ENCODE measurements around the gene UBAC2. TPM values are rescaled to one million over a fixed set of nuclear protein-coding genes. Genes with fewer than 3 reads are reported as not detected.

Gene UBAC2
- total and polyA plus RNA-seq, 2 of the 8 experiments (the other 6 are each of a cell fraction or from before 2014, with no cell fraction given), result 75.9 to 76.9 TPM

- peaks cover 15 to 35% of the 10 kb centered on the region in 2 experiments for H4K20me1 ChIP-seq (replicated peaks in 1 of 2; ENCODE audit: control insufficient read depth in 1 of 2, insufficient read depth in 2 of 2, low read length in 2 of 2)
- peaks cover 0 to 6% (median under 1%) of the 10 kb centered on the region in 4 experiments; a peak in 3 of 7 replicates for H3K4me1 ChIP-seq (replicated peaks in 1 of 4; ENCODE audit: control insufficient read depth in 3 of 4, insufficient read depth in 4 of 4, low read length in 3 of 4)
- peaks cover 2% of the 10 kb centered on the region; the same call in 1 of the 2 replicates for H3K23me2 ChIP-seq (ENCODE audit: low read depth, low read length)
- H2BK120ac ChIP-seq (replicated peaks; ENCODE audit: low read depth, low read length), result no peak overlapping the region
- H4K5ac ChIP-seq (ENCODE audit: insufficient read length, low read depth, low read length), result no peak overlapping the region
- peak in 1 of 2 experiments; percentile 28 for DNase-seq (ENCODE audit: low read depth in 1 of 2, low spot score in 2 of 2)
- no peak overlapping the region for H4K91ac ChIP-seq (replicated peaks; ENCODE audit: insufficient read length, low read length)
- no peak for FAIRE-seq
- H3K9ac ChIP-seq (replicated peaks in 1 of 4; ENCODE audit: extremely low read depth in 1 of 4, low read depth in 3 of 4, low read length in 3 of 4), result no peak overlapping the region
- no peak overlapping the region for H3K56ac ChIP-seq (replicated peaks; ENCODE audit: insufficient read length, low read depth, low read length)
- H4K8ac ChIP-seq (ENCODE audit: extremely low read depth, insufficient read depth, low read length), result no peak overlapping the region
- H3K27me3 ChIP-seq (replicated peaks in 1 of 4; ENCODE audit: control insufficient read depth in 3 of 4, extremely low read depth in 1 of 4, insufficient read depth in 3 of 4, low read length in 3 of 4), result no peaks in the 10 kb centered on the region
- no peaks in the 10 kb centered on the region for H3K9me3 ChIP-seq (ENCODE audit: insufficient read depth in 2 of 2, low read depth in 1 of 2, low read length in 1 of 2)
- H2BK20ac ChIP-seq (ENCODE audit: low read length), result no peak overlapping the region
- POLR2A ChIA-PET (ENCODE audit: partially characterized antibody), result interaction anchor here (2.5 kb wide), 1 partner anchor 8 kb away, joined by 23 read pairs; the partner anchor contains the start of gene UBAC2
- H3K79me2 ChIP-seq (ENCODE audit: control insufficient read depth in 1 of 2, insufficient read depth in 2 of 2, low read length in 2 of 2), result peaks cover 20 to 95% of the 10 kb centered on the region in 2 experiments
- no peak overlapping the region for H3K14ac ChIP-seq (ENCODE audit: insufficient read length)
- CTCF ChIA-PET (ENCODE audit: partially characterized antibody), result interaction anchor here (1.5 to 4.9 kb wide), 3 partner anchors 15 to 61 kb away, joined by 3 to 20 read pairs (median 6); no protein-coding TSS in a partner anchor
- WGBS, 2 experiments (ENCODE audit: extremely low coverage in 1 of 2, insufficient coverage in 1 of 2, insufficient read length in 1 of 2, insufficient replicate concordance in 2 of 2, low coverage in 1 of 2, low lambda C conversion rate in 2 of 2, missing lambda C conversion rate in 1 of 2), result 81% methylated on average over 3 of the region's 3 CpGs; no CpG with 5 or more reads in 1 of the 2 experiments
- H3K4ac ChIP-seq (replicated peaks; ENCODE audit: insufficient read length, low read depth, low read length), result no peak overlapping the region
- no peak overlapping the region for H3K23ac ChIP-seq (ENCODE audit: insufficient read length)
- H3K4me3 ChIP-seq (ENCODE audit: extremely low read depth in 1 of 4, insufficient read depth in 2 of 4, low read depth in 3 of 4, low read length in 4 of 4), result no peak overlapping the region
- no peak overlapping the region for H2BK15ac ChIP-seq (ENCODE audit: low read length)
- H3K4me2 ChIP-seq (ENCODE audit: insufficient read depth in 1 of 2, low read depth in 2 of 2, low read length in 2 of 2), result no peak overlapping the region; a peak in 1 of 4 replicates
- TF ChIP-seq RBBP5 (IDR thresholded peaks at IDR 0.05; ENCODE audit: borderline replicate concordance, low read depth, low read length), result no peak
- no peak for TF ChIP-seq NANOG (IDR thresholded peaks at IDR 0.05; ENCODE audit: insufficient read depth, low read depth, low read length, poor library complexity, severe bottlenecking)
- TF ChIP-seq SAP30 (IDR thresholded peaks at IDR 0.05; ENCODE audit: insufficient read depth, insufficient replicate concordance, low read length), result no peak
- H3K79me1 ChIP-seq (ENCODE audit: low read depth, low read length), result peaks cover 26% of the 10 kb centered on the region
- H2BK12ac ChIP-seq (ENCODE audit: low read depth, low read length), result no peak overlapping the region
- peaks cover 0 to 7% (median 0%) of the 10 kb centered on the region in 4 experiments; a peak in 1 of 8 replicates for H3K36me3 ChIP-seq (ENCODE audit: control insufficient read depth in 2 of 4, insufficient read depth in 4 of 4, low read length in 3 of 4)
- H3K18ac ChIP-seq (ENCODE audit: extremely low read depth, low read length), result no peak overlapping the region
- no peak overlapping the region for H2BK5ac ChIP-seq (ENCODE audit: low read depth, low read length)
- H2AFZ ChIP-seq (ENCODE audit: low read length), result no peak overlapping the region
- H3K27ac ChIP-seq (ENCODE audit: low read depth, low read length), result no peak overlapping the region
- no peak overlapping the region for H2AK5ac ChIP-seq (ENCODE audit: low read depth, low read length)
Observed at GRCh38 chr13:99208185-99208584, 7.5 kb downstream of the UBAC2 start.
